HG03108 (cell line): ENCODE measurements around the gene ZMYND10.

Source experiments
- ATAC-seq: cut with Tn5 transposase; IDR thresholded peaks from one replicate; pipeline ENCODE4 v1.9.1; 2021; ENCODE audit warnings: moderate library complexity; ENCODE audit not compliant: unreplicated experiment

The ZMYND10 gene

GRCh38 chr3:50350213-50350526 is 4.6 kb upstream of the ZMYND10 start:
- ATAC-seq = no peak

GRCh38 chr3:50347187-50347813 is 1.8 kb upstream of the ZMYND10 start:
- no peak for ATAC-seq

- ATAC-seq = no peak
Observed at GRCh38 chr3:50345008-50345407, 524 bp downstream of the ZMYND10 start.

- ATAC-seq = no peak
Observed at GRCh38 chr3:50342813-50343633, 2.5 kb downstream of the ZMYND10 start.

GRCh38 chr3:50341996-50342650 is 3.4 kb downstream of the ZMYND10 start:
- no peak for ATAC-seq

- ATAC-seq = no peak
Observed at GRCh38 chr3:50341537-50341936, 4.0 kb downstream of the ZMYND10 start.

GRCh38 chr3:50340448-50341329 is 4.8 kb downstream of the ZMYND10 start, which contains the start of gene RASSF1:
Gene RASSF1, minus strand, starts transcription at chr3:50340836. Its CDS starts 31 bp downstream, at chr3:50340805.
- ATAC-seq = peak; percentile 19

GRCh38 chr3:50340147-50340447 is 5.4 kb downstream of the ZMYND10 start:
- no peak for ATAC-seq

- no peak for ATAC-seq
Observed at GRCh38 chr3:50339485-50340146, 5.9 kb downstream of the ZMYND10 start.

- ATAC-seq = no peak
Observed at GRCh38 chr3:50338965-50339364, 6.6 kb downstream of the ZMYND10 start.

GRCh38 chr3:50337175-50337861 is 8.2 kb downstream of the ZMYND10 start:
- peak; percentile 75 for ATAC-seq

GRCh38 chr3:50336452-50337174 is 8.9 kb downstream of the ZMYND10 start:
- ATAC-seq = peak; percentile 21

GRCh38 chr3:50334339-50335075 is 11.0 kb downstream of the ZMYND10 start:
- ATAC-seq = no peak

- no peak for ATAC-seq
Observed at GRCh38 chr3:50333744-50334328, 11.7 kb downstream of the ZMYND10 start.

GRCh38 chr3:50331364-50331907 is 14.1 kb downstream of the ZMYND10 start:
- no peak for ATAC-seq

- ATAC-seq = no peak
Observed at GRCh38 chr3:50330330-50330729, 15.2 kb downstream of the ZMYND10 start.

GRCh38 chr3:50327943-50328691 is 17.4 kb downstream of the ZMYND10 start, which contains the start of gene TUSC2:
Gene TUSC2, minus strand, starts transcription at chr3:50328223. Its CDS starts 124 bp downstream, at chr3:50328099.
- peak; percentile 80 for ATAC-seq
